ENCODE measurements around the gene CNGB1.

CNGB1 gene

DNA sequence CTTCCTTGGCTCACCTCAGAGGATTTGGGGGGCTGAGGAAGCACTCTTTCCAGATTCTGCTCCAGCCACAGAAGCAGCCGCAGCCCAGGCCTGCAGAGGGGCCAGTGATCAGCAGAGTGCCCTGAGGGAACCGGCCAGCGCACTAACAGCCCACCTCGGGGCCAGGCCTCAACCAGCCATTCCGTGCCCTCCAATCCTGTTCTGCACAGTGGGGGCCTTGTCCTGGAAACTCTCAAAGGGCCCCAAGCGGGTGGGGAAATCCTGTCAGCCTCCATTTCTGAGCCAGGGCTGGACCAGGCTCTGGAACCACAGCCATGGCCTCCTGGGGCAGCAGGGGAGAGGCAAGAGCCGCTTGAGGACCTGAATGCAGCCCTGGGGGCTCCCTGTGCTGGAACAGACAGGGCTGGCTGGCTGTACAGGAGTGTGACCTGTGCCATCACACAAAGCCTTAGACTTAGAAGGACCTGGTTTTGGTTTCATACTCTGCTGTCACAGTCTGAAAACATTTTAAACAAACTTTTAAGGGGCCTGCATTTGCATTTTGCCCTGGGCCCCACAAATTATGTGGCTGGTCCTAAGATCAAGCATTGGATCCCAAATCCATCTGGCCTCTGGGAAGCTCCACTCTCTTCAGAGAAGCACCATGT, 10.0 kb downstream of the CNGB1 start:
- TF ChIP-seq, protein P1, sequence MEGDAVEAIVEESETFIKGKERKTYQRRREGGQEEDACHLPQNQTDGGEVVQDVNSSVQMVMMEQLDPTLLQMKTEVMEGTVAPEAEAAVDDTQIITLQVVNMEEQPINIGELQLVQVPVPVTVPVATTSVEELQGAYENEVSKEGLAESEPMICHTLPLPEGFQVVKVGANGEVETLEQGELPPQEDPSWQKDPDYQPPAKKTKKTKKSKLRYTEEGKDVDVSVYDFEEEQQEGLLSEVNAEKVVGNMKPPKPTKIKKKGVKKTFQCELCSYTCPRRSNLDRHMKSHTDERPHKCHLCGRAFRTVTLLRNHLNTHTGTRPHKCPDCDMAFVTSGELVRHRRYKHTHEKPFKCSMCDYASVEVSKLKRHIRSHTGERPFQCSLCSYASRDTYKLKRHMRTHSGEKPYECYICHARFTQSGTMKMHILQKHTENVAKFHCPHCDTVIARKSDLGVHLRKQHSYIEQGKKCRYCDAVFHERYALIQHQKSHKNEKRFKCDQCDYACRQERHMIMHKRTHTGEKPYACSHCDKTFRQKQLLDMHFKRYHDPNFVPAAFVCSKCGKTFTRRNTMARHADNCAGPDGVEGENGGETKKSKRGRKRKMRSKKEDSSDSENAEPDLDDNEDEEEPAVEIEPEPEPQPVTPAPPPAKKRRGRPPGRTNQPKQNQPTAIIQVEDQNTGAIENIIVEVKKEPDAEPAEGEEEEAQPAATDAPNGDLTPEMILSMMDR (IDR thresholded peaks at IDR 0.05; ENCODE audit: insufficient read depth, low read length, missing control alignments): no peak
- POLR2A ChIA-PET: no interaction called here
- no peak for DNase-seq (ENCODE audit: low read depth, low spot score)
- CTCF ChIA-PET: interaction anchor here (0.6 kb wide), 1 partner anchor 1334 kb away, joined by 3 read pairs; no protein-coding TSS in a partner anchor
- H3K4me3 ChIP-seq (ENCODE audit: low read depth, low read length): no peak overlapping the region

DNA sequence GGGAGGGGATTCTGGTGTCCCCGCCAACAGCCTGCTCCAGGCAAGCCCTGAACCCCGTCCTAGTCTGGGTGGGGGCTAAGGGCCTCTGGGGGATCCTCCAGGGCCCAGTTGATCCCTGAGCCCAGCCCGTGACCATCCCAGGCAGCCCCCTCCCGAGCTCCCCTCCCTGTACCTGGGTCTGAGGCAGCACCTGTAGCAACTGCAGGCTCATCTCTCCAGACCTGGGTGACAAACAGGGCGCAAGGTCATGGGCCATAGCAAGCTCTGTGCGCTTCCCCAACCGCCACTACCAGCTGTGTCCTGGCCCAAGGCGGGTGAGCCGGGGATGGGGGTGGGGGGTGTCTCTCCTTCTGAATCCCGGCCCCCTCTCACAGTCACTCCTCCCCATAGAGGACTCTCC, 10.6 kb downstream of the CNGB1 start:
- TF ChIP-seq, protein P1 (IDR thresholded peaks at IDR 0.05; ENCODE audit: insufficient read depth, low read length, missing control alignments): no peak
- no peak for DNase-seq (ENCODE audit: low read depth, low spot score)
- ChIA-PET POLR2A (no interaction called here), CTCF (interaction anchor here (0.6 kb wide), 1 partner anchor 1333 kb away, joined by 3 read pairs; no protein-coding TSS in a partner anchor)
- H3K4me3 ChIP-seq (ENCODE audit: low read depth, low read length): no peak overlapping the region

DNA sequence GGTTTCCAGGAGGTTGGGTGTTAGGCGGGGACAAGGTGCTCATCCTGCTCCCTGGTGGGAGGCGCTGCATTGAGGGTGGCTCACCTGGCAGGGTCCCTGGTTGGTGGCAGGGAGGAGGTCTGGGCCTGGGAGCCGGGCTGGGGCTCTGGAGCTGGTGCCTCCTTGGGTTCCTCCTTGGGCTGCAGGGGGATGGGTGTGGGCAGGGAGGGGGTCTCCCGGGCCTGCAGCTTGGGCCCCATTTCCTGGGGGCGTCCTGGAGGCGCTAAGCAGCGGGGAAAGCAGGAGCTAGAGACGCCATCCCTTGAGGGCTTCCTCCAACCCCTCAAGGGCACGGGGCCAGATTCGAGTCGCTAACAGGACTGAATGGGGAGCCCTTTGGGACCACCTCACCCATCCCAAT, 11.1 kb downstream of the CNGB1 start:
- ChIA-PET POLR2A (no interaction called here), CTCF (no interaction called here)
- TF ChIP-seq, protein P1 (IDR thresholded peaks at IDR 0.05; ENCODE audit: insufficient read depth, low read length, missing control alignments): no peak
- DNase-seq (ENCODE audit: low read depth, low spot score): no peak
- no peak overlapping the region for H3K4me3 ChIP-seq (ENCODE audit: low read depth, low read length)

DNA sequence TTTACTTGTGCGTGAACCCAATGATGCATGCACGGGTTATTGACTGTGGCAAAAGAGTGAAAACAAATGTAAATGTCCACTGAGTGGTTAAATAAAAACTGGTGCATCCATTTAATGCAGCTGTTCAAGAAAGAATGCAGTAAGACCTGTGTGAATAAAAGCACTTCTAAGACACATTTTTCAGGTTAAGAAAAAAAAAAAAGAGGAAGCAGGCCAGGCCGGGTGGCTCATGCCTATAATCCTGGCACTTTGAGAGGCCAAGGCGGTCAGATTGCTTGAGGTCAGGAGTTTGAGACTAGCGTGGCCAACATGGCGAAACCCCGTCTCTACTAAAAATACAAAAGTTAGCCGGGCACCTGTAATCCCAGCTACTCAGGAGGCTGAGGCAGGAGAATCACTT, 11.8 kb downstream of the CNGB1 start:
- DNase-seq (ENCODE audit: low read depth, low spot score): no peak
- H3K4me3 ChIP-seq (ENCODE audit: low read depth, low read length): no peak overlapping the region
- TF ChIP-seq, protein P1 (IDR thresholded peaks at IDR 0.05; ENCODE audit: insufficient read depth, low read length, missing control alignments): no peak
- ChIA-PET CTCF (no interaction called here), POLR2A (no interaction called here)

DNA sequence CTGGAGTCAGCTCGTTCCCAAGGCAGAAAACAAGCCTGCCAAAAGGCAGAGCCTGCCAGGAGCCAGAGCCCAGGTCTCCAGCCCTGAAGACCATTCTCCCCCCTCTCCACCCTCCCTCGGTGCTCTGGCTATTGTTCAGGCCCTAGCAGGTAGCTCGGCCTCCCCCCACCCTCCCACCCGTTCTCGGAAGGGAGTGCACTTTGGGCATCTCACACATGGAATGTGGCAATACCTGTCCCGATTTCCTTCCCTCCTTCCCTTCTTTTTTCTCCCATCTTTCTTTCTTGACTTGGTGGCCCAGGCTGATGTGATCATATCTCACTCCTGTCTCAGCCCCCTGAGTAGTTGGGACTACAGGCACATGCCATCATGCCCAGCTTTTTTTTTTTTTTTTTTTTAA, 12.4 kb downstream of the CNGB1 start:
- POLR2A ChIA-PET: no interaction called here
- no peak for DNase-seq (ENCODE audit: low read depth, low spot score)
- no peak overlapping the region for H3K4me3 ChIP-seq (ENCODE audit: low read depth, low read length)
- TF ChIP-seq, protein P1 (IDR thresholded peaks at IDR 0.05; ENCODE audit: insufficient read depth, low read length, missing control alignments): no peak
- CTCF ChIA-PET: no interaction called here

DNA sequence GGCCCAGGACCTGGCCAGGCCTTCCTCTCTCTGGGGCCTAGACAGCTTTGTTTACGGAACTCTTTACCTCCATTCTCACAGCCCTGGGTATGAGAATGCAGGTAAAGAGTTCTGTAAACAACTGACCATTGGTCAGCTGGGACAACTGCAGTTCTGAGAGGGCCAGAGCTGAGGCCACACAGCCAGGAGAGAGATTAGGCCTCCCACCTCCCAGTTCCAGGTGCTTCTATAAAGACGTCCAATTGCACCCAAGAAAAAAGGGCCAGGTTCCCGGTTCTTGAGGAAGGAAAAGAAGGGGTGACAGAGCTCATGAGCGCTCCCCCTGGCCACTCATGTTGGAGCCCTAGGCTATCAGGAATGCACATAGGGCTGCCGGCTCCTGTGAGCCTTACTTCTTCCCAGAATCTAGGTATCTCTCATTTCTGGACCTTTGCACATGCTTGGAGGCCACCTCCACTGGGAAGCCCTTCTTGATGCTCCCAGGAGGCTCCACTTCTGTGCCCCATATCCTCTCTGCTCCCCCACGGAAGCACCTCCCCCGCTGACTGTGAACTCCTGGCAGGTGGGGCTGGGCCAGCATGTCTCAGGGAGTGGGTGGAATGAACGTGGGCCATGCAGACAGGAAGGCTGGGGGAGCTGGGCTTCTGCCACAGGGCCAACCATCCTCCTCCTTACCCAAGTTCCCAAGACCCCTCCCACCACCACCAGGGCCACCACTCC, 13.1 kb downstream of the CNGB1 start:
- DNase-seq (ENCODE audit: low read depth, low spot score): no peak
- ChIA-PET POLR2A (no interaction called here), CTCF (no interaction called here)
- H3K4me3 ChIP-seq (ENCODE audit: low read depth, low read length): no peak overlapping the region
- TF ChIP-seq, protein P1 (IDR thresholded peaks at IDR 0.05; ENCODE audit: insufficient read depth, low read length, missing control alignments): no peak

All from AG04449 (cell line).